SK-N-MC (cell line): ENCODE measurements around the gene AADAC.

Experiments used
- EZH2 ChIP-seq: fragments of 200-600 bp; sonication (generic); IDR thresholded peaks from one replicate; pipeline ENCODE4 v1.6.1; 2017; ENCODE audit warnings: antibody characterized with exemption
- FOXP2 ChIP-seq: optimal IDR thresholded peaks from 2 replicates; pipeline ENCODE3; 2011; ENCODE audit warnings: mild to moderate bottlenecking, moderate library complexity; ENCODE audit not compliant: insufficient read depth; ENCODE audit errors: extremely low read length, control extremely low read depth
- POLR2AphosphoS5 ChIP-seq: IDR thresholded peaks from 2 replicates; pipeline ENCODE4 v1.6.1; 2012; ENCODE audit warnings: mild to moderate bottlenecking, low read depth, low read length, borderline replicate concordance

GRCh38 chr3:151866711-151867410 lies 52.9 kb downstream of the AADAC start:
- TF ChIP-seq POLR2AphosphoS5 (no peak), EZH2 (no peak), FOXP2 (no peak)
